Lung (tissue), 12 donors: ENCODE measurements around the gene DNAJC11. TPM values are rescaled to one million over a fixed set of nuclear protein-coding genes. Genes with fewer than 3 reads are reported as not detected.

Experiments
- ATAC-seq: fragments of 200-7000 bp; cut with Tn5 transposase; one replicate; pipeline ENCODE4 v1.9.1; 2020; ENCODE audit warnings: moderate number of reproducible peaks; ENCODE audit not compliant: insufficient read depth, low FRiP score
- DNase-seq, 3 donors: peaks; one replicate each; pipeline ENCODE4 v3.0.0-alpha.2; 2013 to 2017
- H3K27ac ChIP-seq, 2 donors: one replicate each; pipeline ENCODE4 v1.5.1; 2013; ENCODE audit warnings: mild to moderate bottlenecking in 2 of 2, moderate library complexity in 2 of 2, control low read depth in 1 of 2, inconsistent platforms in 1 of 2, low read depth in 1 of 2, low read length in 1 of 2
- H3K27me3 ChIP-seq, 3 donors: one replicate each; pipeline ENCODE4 v1.5.1; 2013; ENCODE audit warnings: low read length in 2 of 3; ENCODE audit not compliant: control insufficient read depth in 3 of 3, insufficient read depth in 3 of 3
- H3K36me3 ChIP-seq, 4 donors: one replicate each; pipeline ENCODE4 v1.5.1; 2013; ENCODE audit warnings: low read length in 4 of 4, mild to moderate bottlenecking in 1 of 4, moderate library complexity in 1 of 4; ENCODE audit not compliant: control insufficient read depth in 4 of 4, insufficient read depth in 4 of 4
- H3K4me1 ChIP-seq, 5 donors: one replicate each; pipeline ENCODE4 v1.5.1; 2013; ENCODE audit warnings: low read length in 5 of 5, mild to moderate bottlenecking in 2 of 5, moderate library complexity in 1 of 5; ENCODE audit not compliant: control insufficient read depth in 5 of 5, insufficient read depth in 5 of 5
- H3K4me3 ChIP-seq: one replicate; pipeline ENCODE4 v1.5.1; 2013; ENCODE audit warnings: mild to moderate bottlenecking, control low read depth, moderate library complexity
- H3K9ac ChIP-seq, 2 donors: one replicate each; pipeline ENCODE4 v1.5.1; 2013; ENCODE audit warnings: low read length in 2 of 2, control low read depth in 1 of 2; ENCODE audit not compliant: insufficient read depth in 1 of 2
- H3K9me3 ChIP-seq, 4 donors: one replicate each; pipeline ENCODE4 v1.5.1; 2013; ENCODE audit warnings: low read length in 3 of 4, mild to moderate bottlenecking in 1 of 4, moderate library complexity in 1 of 4; ENCODE audit not compliant: control insufficient read depth in 4 of 4, insufficient read depth in 3 of 4
- WGBS, 2 donors: extraction: QIAGEN DNeasy Blood & Tissue Kit; methylation state at CpG; one replicate each; pipeline ENCODE4 v1.1.7; 2013; 5-methylcytosine and 5-hydroxymethylcytosine counted together
- polyA plus RNA-seq, 2 donors: library from polyadenylated mRNA; stranded (reverse); fragments of 200-250 nt; gene quantifications; one replicate each; pipeline ENCODE4 v1.2.1, GENCODE V29; 2013
- total RNA-seq, 2 donors: library from RNA; depleted of rRNA in 1 of 2; stranded (reverse); fragments of >200 nt in 1 of 2; gene quantifications; one replicate each; pipeline ENCODE4 v1.2.1, GENCODE V29; 2014 to 2021
- TF ChIP-seq, protein P1 (sequence below): IDR thresholded peaks from 2 replicates; pipeline ENCODE4 v1.5.1; 2012; ENCODE audit warnings: mild to moderate bottlenecking; ENCODE audit errors: control extremely low read depth, extremely low read depth
- donor health status: control.
- donor health status: control.
- donor health status: Bipolar disorder and iron deficiency.
- donor health status: healthy.
- donor health status: DM: yes; HTN: yes; CAD: no.

Gene DNAJC11
- total and polyA plus RNA-seq, 4 donors: 18.6 to 43.0 (median 30.4) TPM

DNA sequence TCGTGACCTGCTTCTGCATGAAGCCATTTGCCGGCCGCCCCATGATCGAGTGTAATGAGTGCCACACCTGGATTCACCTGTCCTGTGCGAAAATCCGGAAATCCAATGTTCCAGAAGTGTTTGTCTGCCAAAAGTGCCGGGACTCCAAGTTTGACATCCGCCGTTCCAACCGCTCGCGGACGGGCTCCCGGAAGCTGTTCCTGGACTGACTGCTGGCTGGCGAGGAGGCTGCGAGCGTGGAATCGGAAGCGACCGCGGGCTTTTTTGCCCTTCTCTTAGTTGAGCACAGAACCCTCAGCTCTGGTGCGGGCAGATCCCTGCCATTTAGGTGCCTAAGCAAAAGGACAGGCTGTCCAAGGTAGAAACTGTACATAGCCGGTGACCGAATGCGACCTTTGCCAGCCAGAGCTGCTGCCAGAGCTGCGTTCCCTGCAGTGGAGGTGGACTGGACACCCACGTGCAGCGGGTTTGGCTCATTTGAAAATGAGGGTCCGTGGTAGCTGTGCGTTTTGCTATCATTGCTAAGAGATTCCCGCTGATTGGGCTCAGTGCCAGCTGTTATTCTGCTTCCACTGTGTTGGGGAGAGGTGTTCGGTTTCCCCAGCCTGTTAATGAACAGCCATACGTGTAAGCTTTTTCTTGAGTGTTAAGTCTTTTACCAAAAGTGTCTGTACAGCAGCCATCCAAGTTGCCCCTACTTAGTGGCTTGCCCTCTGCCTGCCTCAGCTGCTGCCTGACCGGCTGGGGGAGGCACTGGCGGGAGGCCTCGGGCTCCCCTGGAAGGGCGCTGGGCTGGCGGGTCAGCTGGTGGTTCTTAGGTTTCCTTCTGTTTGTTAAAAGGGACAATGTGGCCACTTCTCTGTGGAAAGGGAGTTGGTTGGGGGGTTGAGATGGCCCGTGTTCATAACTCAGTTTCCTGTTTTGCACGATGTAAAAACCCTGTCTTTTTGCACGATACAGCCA, 79.9 kb downstream of the DNAJC11 start:
- Histone ChIP-seq H3K4me3 (no peak overlapping the region), H3K27ac (no peak overlapping the region), H3K27me3 (no peaks in the 10 kb centered on the region), H3K9ac (no peak overlapping the region), H3K9me3 (peaks cover 0 to 3% (median 0%) of the 10 kb centered on the region in 4 donors), H3K4me1 (peaks cover 0 to 8% (median 0%) of the 10 kb centered on the region in 5 donors), H3K36me3 (peaks cover 7 to 34% (median 30%) of the 10 kb centered on the region in 4 donors)
- 92 to 93% methylated on average over 41 of the region's 41 CpGs for WGBS, 2 donors
- no peak for DNase-seq
- no peak for ATAC-seq
- TF ChIP-seq, protein P1, sequence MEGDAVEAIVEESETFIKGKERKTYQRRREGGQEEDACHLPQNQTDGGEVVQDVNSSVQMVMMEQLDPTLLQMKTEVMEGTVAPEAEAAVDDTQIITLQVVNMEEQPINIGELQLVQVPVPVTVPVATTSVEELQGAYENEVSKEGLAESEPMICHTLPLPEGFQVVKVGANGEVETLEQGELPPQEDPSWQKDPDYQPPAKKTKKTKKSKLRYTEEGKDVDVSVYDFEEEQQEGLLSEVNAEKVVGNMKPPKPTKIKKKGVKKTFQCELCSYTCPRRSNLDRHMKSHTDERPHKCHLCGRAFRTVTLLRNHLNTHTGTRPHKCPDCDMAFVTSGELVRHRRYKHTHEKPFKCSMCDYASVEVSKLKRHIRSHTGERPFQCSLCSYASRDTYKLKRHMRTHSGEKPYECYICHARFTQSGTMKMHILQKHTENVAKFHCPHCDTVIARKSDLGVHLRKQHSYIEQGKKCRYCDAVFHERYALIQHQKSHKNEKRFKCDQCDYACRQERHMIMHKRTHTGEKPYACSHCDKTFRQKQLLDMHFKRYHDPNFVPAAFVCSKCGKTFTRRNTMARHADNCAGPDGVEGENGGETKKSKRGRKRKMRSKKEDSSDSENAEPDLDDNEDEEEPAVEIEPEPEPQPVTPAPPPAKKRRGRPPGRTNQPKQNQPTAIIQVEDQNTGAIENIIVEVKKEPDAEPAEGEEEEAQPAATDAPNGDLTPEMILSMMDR: no peak

DNA sequence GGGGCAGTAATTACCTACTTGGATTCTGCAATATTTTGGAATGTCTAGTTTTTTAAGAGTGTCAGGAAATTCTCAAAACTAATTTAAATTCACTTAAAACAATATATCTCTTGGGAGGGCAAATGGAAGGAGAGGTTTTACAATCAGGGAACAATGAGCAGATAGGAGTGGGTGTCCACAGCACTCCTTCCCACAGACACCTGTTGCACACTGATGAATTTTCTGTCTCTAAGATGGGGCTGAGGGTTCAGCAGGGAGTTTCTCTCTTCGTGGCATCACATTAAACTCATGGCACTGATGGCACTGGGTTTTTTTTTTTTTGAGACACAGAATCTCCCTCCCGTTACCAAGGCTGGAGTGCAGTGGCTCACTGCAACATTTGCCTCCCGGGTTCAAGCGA, 82.6 kb downstream of the DNAJC11 start:
- Histone ChIP-seq H3K36me3 (peaks cover 7 to 34% (median 30%) of the 10 kb centered on the region in 4 donors), H3K27ac (no peak overlapping the region), H3K27me3 (no peaks in the 10 kb centered on the region), H3K4me1 (peaks cover 0 to 2% (median 0%) of the 10 kb centered on the region in 5 donors), H3K9me3 (peaks cover 0 to 3% (median 0%) of the 10 kb centered on the region in 4 donors), H3K9ac (no peak overlapping the region), H3K4me3 (no peak overlapping the region)
- no peak for ATAC-seq
- WGBS, 2 donors: 97% methylated on average over 4 of the region's 4 CpGs
- no peak for DNase-seq
- TF ChIP-seq, protein P1: no peak

DNA sequence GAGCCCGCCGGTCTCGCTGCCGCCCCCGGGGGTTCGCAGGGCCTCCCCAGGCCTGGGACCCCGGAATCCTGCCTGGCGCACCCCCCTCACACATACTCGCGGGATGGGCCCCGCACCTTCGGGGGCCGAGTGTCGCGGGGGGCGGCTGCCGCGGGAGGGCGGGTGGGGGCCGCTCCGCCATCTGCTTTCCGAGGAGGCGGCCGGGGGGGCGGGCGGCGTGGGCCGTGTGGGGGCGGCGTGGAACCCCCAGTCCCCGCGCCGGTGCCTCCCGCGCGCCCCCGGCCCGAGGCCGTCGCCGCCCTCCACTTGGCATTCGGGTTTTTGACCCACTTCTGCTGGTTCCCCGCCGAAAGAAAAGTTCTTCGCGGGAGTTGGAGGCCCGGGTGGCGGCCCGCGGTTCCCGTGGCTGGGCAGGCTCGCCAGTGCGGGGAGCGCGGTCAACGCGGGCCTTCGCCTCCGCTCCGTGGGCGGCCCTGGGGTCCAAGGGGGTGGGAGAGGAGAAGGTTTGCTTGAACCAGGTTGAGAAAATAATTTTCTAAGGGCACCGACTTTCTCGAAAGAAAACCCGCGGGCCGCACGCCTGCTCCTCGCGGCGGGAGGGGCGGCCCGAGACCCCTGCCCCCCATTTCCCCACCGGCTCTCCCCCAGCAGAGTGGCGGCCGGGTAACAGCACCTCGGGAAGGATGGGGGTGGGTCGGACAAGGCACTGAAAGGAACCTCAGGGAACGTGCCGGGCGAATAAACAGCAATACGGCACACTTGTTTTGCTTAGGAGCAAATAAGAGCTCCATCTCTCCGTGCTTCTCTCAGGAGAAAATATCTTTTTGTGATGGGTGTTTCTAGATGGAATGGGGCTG, 86.5 kb downstream of the DNAJC11 start:
- H3K9ac ChIP-seq: no peak overlapping the region
- H3K36me3 ChIP-seq: peaks cover under 1 to 13% (median 9%) of the 10 kb centered on the region in 4 donors
- peaks cover 0 to 3% (median 0%) of the 10 kb centered on the region in 4 donors for H3K9me3 ChIP-seq
- H3K27me3 ChIP-seq: no peaks in the 10 kb centered on the region
- H3K27ac ChIP-seq: peak overlapping the region in 1 of 2 donors; percentile 52
- 2% methylated on average over 53 to 82 of the region's 82 CpGs for WGBS, 2 donors
- TF ChIP-seq, protein P1: no peak
- DNase-seq (peak in 2 of 3 donors; percentile 46 to 50), ATAC-seq (no peak)
- peak overlapping the region; percentile 45 for H3K4me3 ChIP-seq
- peaks cover 0 to 15% (median 0%) of the 10 kb centered on the region in 5 donors for H3K4me1 ChIP-seq
